ENCODE measurements around the gene RAPGEF5.

GRCh38 chr7:22189741-22190140, 167.2 kb downstream of the RAPGEF5 start:
- no peak for TF ChIP-seq POLR2AphosphoS5 (IDR thresholded peaks at IDR 0.05; ENCODE audit: borderline replicate concordance, low read depth, low read length)
- no peak for TF ChIP-seq EZH2 (IDR thresholded peaks at IDR 0.05)
